LNCAP (cell line): ENCODE measurements around the gene TPBGL.

Experiments used
- CTCF ChIP-seq: fragments of 450-650 bp; IDR thresholded peaks from 2 replicates; pipeline ENCODE4 v1.5.1; 2017; ENCODE audit warnings: mild to moderate bottlenecking

The TPBGL gene

GRCh38 chr11:75277211-75277805 is 36.7 kb downstream of the TPBGL start:
- TF ChIP-seq CTCF, result no peak

DNA sequence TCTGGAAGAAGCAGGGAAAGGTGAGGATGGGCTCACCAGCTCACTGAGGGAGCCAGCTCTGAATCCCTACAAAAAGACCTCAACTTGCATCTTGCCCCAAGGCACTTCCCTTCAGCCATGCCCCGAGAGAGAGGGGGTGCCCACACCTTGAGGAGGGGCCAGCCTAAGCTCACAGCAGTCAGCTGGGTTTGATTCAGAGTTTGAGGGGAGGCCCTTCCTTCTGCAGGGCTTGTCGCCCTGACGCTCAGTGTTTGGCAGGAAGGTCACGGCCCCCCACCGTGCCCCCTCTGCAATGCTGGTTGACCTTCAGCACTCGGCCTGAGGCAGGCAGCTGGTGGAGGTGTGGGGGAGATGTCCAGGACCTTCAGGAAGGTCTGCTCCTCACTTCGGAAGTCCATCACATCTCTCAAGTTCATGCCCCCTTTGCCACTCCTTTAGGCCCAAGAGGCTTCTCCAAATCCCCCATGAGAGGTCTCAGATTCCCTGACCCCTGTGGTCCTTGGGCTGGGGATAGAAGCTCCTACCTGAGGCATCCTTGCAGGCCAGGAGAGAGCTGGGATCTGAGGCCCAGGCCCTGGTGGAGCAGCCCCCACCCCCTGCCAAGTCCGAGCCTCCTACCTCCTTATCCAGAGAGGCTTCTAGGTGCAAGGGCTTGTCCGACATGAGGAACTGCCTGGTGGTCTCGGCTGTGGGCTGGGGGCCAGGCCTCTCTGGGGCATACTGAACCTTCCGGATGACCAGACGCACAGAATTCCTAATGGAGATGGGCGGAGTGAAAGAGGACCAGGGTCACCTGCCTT is 37.6 kb downstream of the TPBGL start:
- TF ChIP-seq CTCF, result no peak

- no peak for TF ChIP-seq CTCF
Measured at GRCh38 chr11:75279273-75279672, 38.7 kb downstream of the TPBGL start.

DNA sequence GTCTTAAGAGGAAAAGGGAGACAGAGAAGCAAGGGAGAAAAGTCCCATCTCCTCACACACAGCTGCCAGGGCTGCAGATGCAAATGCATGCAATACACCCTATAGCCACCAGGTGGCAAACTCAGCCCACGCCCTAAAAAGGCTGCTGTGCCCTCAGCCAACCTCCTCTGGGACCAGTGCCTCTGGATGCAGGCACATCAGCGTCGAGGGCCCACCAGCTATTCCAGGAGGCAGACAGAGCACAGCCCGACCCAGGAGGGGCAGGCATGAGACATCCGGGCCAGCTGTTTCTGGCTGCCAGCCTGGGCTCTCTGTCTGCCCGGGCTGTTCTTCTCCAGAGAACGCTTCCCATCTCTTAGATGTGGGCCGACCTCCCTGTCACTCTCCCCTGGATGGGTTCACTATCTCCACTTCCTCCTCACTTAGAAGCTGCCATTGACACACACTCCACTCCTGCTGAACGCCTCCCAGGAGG is 39.7 kb downstream of the TPBGL start:
- TF ChIP-seq CTCF, result peak; percentile 94

DNA sequence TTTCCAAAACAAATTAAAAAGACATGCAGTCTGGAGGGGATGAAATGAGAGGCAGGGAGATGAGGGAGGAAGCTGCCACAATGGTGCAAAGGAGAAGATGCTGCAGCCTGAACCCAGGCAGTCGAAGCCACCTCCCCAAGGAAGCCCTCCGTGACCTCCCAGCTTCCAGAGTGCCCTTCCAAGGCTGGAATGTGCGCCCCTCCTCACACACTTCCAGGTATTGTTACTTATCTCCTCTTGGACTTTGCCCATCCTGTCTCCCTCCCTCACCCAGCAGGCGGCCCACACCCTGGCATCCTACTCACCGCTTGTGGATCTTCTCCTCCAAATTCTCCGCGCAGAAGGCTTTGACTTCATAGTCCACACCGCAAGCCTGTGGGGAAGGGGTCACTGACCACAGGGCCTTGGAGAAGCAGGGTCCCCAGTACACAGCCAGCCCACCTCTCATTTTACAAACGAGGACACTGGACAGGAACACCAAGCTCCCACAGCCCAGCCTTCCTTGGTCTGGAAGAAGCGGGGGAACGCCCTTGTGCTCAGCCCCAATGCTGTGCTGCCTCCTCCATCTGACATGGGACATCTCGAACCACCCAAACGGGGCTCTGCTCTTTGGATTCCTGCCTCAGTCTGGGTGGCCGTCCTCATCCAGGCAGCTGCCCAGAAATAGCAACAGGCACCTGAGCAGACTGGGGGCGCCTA is 40.3 kb downstream of the TPBGL start:
- TF ChIP-seq CTCF, result no peak

DNA sequence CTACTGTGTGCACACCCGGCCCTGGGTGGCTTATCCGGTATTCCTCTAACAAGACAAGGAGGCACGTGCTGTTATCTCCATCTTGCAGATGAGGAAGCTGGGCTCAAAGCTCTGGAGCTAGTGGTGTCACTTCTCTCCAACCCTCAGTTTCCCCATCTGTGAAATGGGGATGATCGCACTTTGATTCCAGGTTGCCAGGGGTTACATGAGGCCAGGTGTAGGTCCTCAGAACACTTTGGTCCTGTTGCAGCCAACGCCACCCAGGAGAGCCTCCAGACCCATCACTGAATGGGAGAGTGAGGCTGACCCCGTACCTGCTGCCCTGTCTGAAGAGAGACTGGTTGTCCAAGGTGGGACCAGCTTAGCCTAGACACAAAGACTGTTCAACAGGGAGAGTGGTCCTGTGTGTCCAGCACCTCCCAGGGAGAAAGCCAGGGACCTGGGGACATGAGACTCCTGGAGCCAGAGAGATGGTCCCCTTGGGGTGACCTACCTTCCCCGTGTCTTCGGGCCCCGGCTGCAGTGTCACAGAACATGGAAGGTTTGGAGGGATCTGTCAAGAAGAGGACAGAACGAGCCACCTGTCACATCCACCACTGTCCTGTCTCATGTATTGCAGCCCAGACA is 41.0 kb downstream of the TPBGL start:
- TF ChIP-seq CTCF, result no peak

GRCh38 chr11:75283391-75283931 is 42.9 kb downstream of the TPBGL start:
- TF ChIP-seq CTCF, result no peak
